Nephron progenitor cell (in vitro differentiated cells): ENCODE data around the gene TLR5.

ENCODE experiments used
- DNase-seq: peaks from one replicate; pipeline ENCODE4 v3.0.0; 2021
- H3K27ac Mint-ChIP-seq: 2 replicates; pipeline ENCODE4 v1.8.0; 2021; ENCODE audit warnings: mild to moderate bottlenecking, moderate library complexity, mixed read lengths
- H3K27me3 Mint-ChIP-seq: 2 replicates; pipeline ENCODE4 v1.8.0; 2021; ENCODE audit warnings: mild to moderate bottlenecking, low read depth, mixed read lengths; ENCODE audit not compliant: poor library complexity
- H3K36me3 Mint-ChIP-seq: 2 replicates; pipeline ENCODE4 v1.8.0; 2021; ENCODE audit warnings: low read depth, mixed read lengths
- H3K4me1 Mint-ChIP-seq: 2 replicates; pipeline ENCODE4 v1.8.0; 2021; ENCODE audit warnings: mixed read lengths
- H3K4me3 Mint-ChIP-seq: 2 replicates; pipeline ENCODE4 v1.8.0; 2021; ENCODE audit warnings: mild to moderate bottlenecking, moderate library complexity, mixed read lengths
- H3K9me3 Mint-ChIP-seq: 2 replicates; pipeline ENCODE4 v1.8.0; 2021; ENCODE audit warnings: mild to moderate bottlenecking, moderate library complexity, mixed read lengths
- TF ChIP-seq, protein P1 (sequence below): fragments of 200-600 bp; sonication (generic); IDR thresholded peaks from 2 replicates; pipeline ENCODE4 v1.5.0; 2021; ENCODE audit warnings: antibody characterized with exemption

Gene TLR5

DNA sequence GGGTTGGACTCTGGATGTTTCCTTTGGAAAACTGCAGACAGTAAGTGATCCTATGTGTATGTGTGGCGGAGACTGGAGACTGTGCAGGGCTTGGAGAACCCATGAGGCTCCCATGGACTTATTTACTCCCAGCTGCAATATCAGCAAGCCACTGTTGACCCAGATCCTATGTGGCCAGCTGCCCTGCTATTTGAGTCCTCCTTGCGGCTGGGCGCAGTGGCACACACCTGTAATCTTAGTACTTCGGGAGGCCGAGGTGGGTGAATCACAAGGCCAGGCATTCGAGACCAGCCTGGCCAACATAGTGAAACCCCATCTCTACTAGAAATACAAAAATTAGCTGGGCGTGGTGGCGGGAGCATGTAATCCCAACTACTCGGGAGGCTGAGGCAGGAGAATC, 83.5 kb downstream of the TLR5 start:
- Mint-ChIP-seq H3K36me3 (no peaks in the 10 kb centered on the region), H3K27ac (no peak overlapping the region), H3K4me1 (no peaks in the 10 kb centered on the region), H3K4me3 (no peak overlapping the region), H3K27me3 (peaks cover 12% of the 10 kb centered on the region), H3K9me3 (no peaks in the 10 kb centered on the region)
- no peak for DNase-seq
- TF ChIP-seq, protein P1, sequence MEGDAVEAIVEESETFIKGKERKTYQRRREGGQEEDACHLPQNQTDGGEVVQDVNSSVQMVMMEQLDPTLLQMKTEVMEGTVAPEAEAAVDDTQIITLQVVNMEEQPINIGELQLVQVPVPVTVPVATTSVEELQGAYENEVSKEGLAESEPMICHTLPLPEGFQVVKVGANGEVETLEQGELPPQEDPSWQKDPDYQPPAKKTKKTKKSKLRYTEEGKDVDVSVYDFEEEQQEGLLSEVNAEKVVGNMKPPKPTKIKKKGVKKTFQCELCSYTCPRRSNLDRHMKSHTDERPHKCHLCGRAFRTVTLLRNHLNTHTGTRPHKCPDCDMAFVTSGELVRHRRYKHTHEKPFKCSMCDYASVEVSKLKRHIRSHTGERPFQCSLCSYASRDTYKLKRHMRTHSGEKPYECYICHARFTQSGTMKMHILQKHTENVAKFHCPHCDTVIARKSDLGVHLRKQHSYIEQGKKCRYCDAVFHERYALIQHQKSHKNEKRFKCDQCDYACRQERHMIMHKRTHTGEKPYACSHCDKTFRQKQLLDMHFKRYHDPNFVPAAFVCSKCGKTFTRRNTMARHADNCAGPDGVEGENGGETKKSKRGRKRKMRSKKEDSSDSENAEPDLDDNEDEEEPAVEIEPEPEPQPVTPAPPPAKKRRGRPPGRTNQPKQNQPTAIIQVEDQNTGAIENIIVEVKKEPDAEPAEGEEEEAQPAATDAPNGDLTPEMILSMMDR, result no peak
